Activated CD8-positive, alpha-beta memory T cell treated with anti-CD3 and anti-CD28 coated beads, Interleukin-2, amount 10 ng/mL, durations not matched to agents 7 days and 5 days (primary cell): ENCODE measurements around the gene SPSB4. TPM values are rescaled to one million over a fixed set of nuclear protein-coding genes. Genes with fewer than 3 reads are reported as not detected.

ENCODE experiments used
- ATAC-seq: fragments of 150-1000 bp; cut with Tn5 transposase; one replicate; pipeline ENCODE4 v1.10.0; 2021; ENCODE audit warnings: moderate library complexity
- CTCF ChIA-PET: fragments of 350-600 bp; sonication (Branson Sonifier 250); formaldehyde crosslinking; loops from one replicate; lab custom pipeline; 2021; ENCODE audit warnings: antibody characterized with exemption; lab: Charles Lee
- DNase-seq: peaks from one replicate; pipeline ENCODE4 v3.0.0-alpha.2; 2020
- H3K27ac Mint-ChIP-seq: one replicate; pipeline ENCODE4 v1.8.0; 2021; ENCODE audit warnings: mild to moderate bottlenecking, mixed read lengths
- H3K27me3 Mint-ChIP-seq: one replicate; pipeline ENCODE4 v1.8.0; 2021; ENCODE audit warnings: mixed read lengths
- H3K36me3 Mint-ChIP-seq: one replicate; pipeline ENCODE4 v1.8.0; 2021; ENCODE audit warnings: mild to moderate bottlenecking, mixed read lengths
- H3K4me1 Mint-ChIP-seq: one replicate; pipeline ENCODE4 v1.8.0; 2021; ENCODE audit warnings: mixed read lengths
- H3K4me3 Mint-ChIP-seq: one replicate; pipeline ENCODE4 v1.8.0; 2021; ENCODE audit warnings: mild to moderate bottlenecking, moderate library complexity, mixed read lengths
- H3K9me3 Mint-ChIP-seq: one replicate; pipeline ENCODE4 v1.8.0; 2022; ENCODE audit warnings: low read depth, mixed read lengths
- total RNA-seq, 2 experiments: library from RNA; stranded (reverse); gene quantifications; one replicate each; pipeline ENCODE4 v1.2.3, GENCODE V29; 2021

Gene SPSB4
- total RNA-seq, 2 experiments from 2014 or later, result 0.28 TPM; not detected in 1

GRCh38 chr3:141030296-141030695, 20.9 kb upstream of the SPSB4 start:
- CTCF ChIA-PET, result interaction anchor here (1.1 kb wide), 1 partner anchor 162 kb away, joined by 4 read pairs; no protein-coding TSS in a partner anchor
- Mint-ChIP-seq H3K27ac (no peak overlapping the region), H3K27me3 (peaks cover 32% of the 10 kb centered on the region), H3K4me1 (no peaks in the 10 kb centered on the region), H3K9me3 (no peaks in the 10 kb centered on the region), H3K36me3 (no peaks in the 10 kb centered on the region), H3K4me3 (no peak overlapping the region)
- no peak for DNase-seq
- ATAC-seq, result no peak

- H3K4me1 Mint-ChIP-seq, result no peaks in the 10 kb centered on the region
- ATAC-seq (no peak), DNase-seq (no peak)
- H3K9me3 Mint-ChIP-seq, result no peaks in the 10 kb centered on the region
- no peak overlapping the region for H3K4me3 Mint-ChIP-seq
- H3K36me3 Mint-ChIP-seq, result no peaks in the 10 kb centered on the region
- H3K27ac Mint-ChIP-seq, result no peak overlapping the region
- CTCF ChIA-PET, result interaction anchor here (1.7 kb wide), 1 partner anchor 39 kb away, joined by 4 read pairs; no protein-coding TSS in a partner anchor
- peaks cover 38% of the 10 kb centered on the region for H3K27me3 Mint-ChIP-seq
These were observed 11.6 kb upstream of the SPSB4 start for GRCh38 chr3:141039589-141039988.

- Mint-ChIP-seq H3K36me3 (no peaks in the 10 kb centered on the region), H3K27me3 (peaks cover 46% of the 10 kb centered on the region), H3K4me3 (no peak overlapping the region), H3K27ac (no peak overlapping the region), H3K4me1 (no peaks in the 10 kb centered on the region), H3K9me3 (no peaks in the 10 kb centered on the region)
- no peak for ATAC-seq
- no peak for DNase-seq
- CTCF ChIA-PET, result interaction anchor here (0.9 to 1.5 kb wide), 2 partner anchors 34 to 61 kb away, joined by 3 to 5 read pairs; no protein-coding TSS in a partner anchor
These were observed 6.2 kb upstream of the SPSB4 start for GRCh38 chr3:141044695-141045641.

- H3K4me3 Mint-ChIP-seq, result no peak overlapping the region
- CTCF ChIA-PET, result interaction anchor here (0.9 kb wide), 1 partner anchor 60 kb away, joined by 3 read pairs; no protein-coding TSS in a partner anchor
- H3K27me3 Mint-ChIP-seq, result peaks cover 54% of the 10 kb centered on the region
- no peaks in the 10 kb centered on the region for H3K9me3 Mint-ChIP-seq
- ATAC-seq (no peak), DNase-seq (no peak)
- no peak overlapping the region for H3K27ac Mint-ChIP-seq
- H3K36me3 Mint-ChIP-seq, result no peaks in the 10 kb centered on the region
- H3K4me1 Mint-ChIP-seq, result peaks cover 5% of the 10 kb centered on the region
These were observed 5.3 kb upstream of the SPSB4 start for GRCh38 chr3:141045849-141046248.

- Mint-ChIP-seq H3K9me3 (no peaks in the 10 kb centered on the region), H3K36me3 (no peaks in the 10 kb centered on the region), H3K27ac (no peak overlapping the region), H3K4me1 (peaks cover 7% of the 10 kb centered on the region), H3K27me3 (peaks cover 59% of the 10 kb centered on the region), H3K4me3 (no peak overlapping the region)
- ATAC-seq (no peak), DNase-seq (no peak)
- CTCF ChIA-PET, result no interaction called here
These were observed 4.0 kb upstream of the SPSB4 start for GRCh38 chr3:141047168-141047567.

GRCh38 chr3:141049681-141050080, 1.5 kb upstream of the SPSB4 start:
- Mint-ChIP-seq H3K36me3 (no peaks in the 10 kb centered on the region), H3K9me3 (no peaks in the 10 kb centered on the region), H3K4me1 (peaks cover 12% of the 10 kb centered on the region), H3K4me3 (no peak overlapping the region), H3K27ac (no peak overlapping the region), H3K27me3 (peaks cover 76% of the 10 kb centered on the region)
- CTCF ChIA-PET, result no interaction called here
- DNase-seq (no peak), ATAC-seq (peak; percentile 46)

GRCh38 chr3:141051443-141052200, 475 bp downstream of the SPSB4 start:
- H3K27ac Mint-ChIP-seq, result no peak overlapping the region
- no peak for DNase-seq
- H3K9me3 Mint-ChIP-seq, result no peaks in the 10 kb centered on the region
- H3K36me3 Mint-ChIP-seq, result no peaks in the 10 kb centered on the region
- CTCF ChIA-PET, result interaction anchor here (0.8 to 1.3 kb wide), 4 partner anchors 12 to 142 kb away, joined by 3 to 4 read pairs (median 3); no protein-coding TSS in a partner anchor
- peaks cover 12% of the 10 kb centered on the region for H3K4me1 Mint-ChIP-seq
- H3K27me3 Mint-ChIP-seq, result peaks cover 76% of the 10 kb centered on the region
- peak; percentile 8 for ATAC-seq
- no peak overlapping the region for H3K4me3 Mint-ChIP-seq

- no peaks in the 10 kb centered on the region for H3K9me3 Mint-ChIP-seq
- CTCF ChIA-PET, result no interaction called here
- ATAC-seq (no peak), DNase-seq (no peak)
- peak overlapping the region; percentile 3 for H3K4me3 Mint-ChIP-seq
- H3K4me1 Mint-ChIP-seq, result peaks cover 12% of the 10 kb centered on the region
- H3K27ac Mint-ChIP-seq, result no peak overlapping the region
- H3K27me3 Mint-ChIP-seq, result peaks cover 68% of the 10 kb centered on the region
- no peaks in the 10 kb centered on the region for H3K36me3 Mint-ChIP-seq
These were observed 1.3 kb downstream of the SPSB4 start for GRCh38 chr3:141052201-141053069.

GRCh38 chr3:141055136-141055535, 4.0 kb downstream of the SPSB4 start:
- no peak overlapping the region for H3K4me3 Mint-ChIP-seq
- no peak for DNase-seq
- H3K27me3 Mint-ChIP-seq, result peaks cover 43% of the 10 kb centered on the region
- ATAC-seq, result no peak
- H3K4me1 Mint-ChIP-seq, result peaks cover 12% of the 10 kb centered on the region
- no peaks in the 10 kb centered on the region for H3K36me3 Mint-ChIP-seq
- H3K27ac Mint-ChIP-seq, result no peak overlapping the region
- CTCF ChIA-PET, result no interaction called here
- no peaks in the 10 kb centered on the region for H3K9me3 Mint-ChIP-seq

- H3K9me3 Mint-ChIP-seq, result no peaks in the 10 kb centered on the region
- H3K27ac Mint-ChIP-seq, result no peak overlapping the region
- CTCF ChIA-PET, result interaction anchor here (1.7 kb wide), 1 partner anchor 44 kb away, joined by 6 read pairs; no protein-coding TSS in a partner anchor
- DNase-seq (no peak), ATAC-seq (no peak)
- H3K36me3 Mint-ChIP-seq, result no peaks in the 10 kb centered on the region
- H3K4me3 Mint-ChIP-seq, result no peak overlapping the region
- peaks cover 7% of the 10 kb centered on the region for H3K4me1 Mint-ChIP-seq
- peaks cover 36% of the 10 kb centered on the region for H3K27me3 Mint-ChIP-seq
These were observed 4.6 kb downstream of the SPSB4 start for GRCh38 chr3:141055536-141056445.

- peaks cover 35% of the 10 kb centered on the region for H3K27me3 Mint-ChIP-seq
- H3K36me3 Mint-ChIP-seq, result no peaks in the 10 kb centered on the region
- H3K4me1 Mint-ChIP-seq, result peaks cover 6% of the 10 kb centered on the region
- DNase-seq (no peak), ATAC-seq (no peak)
- H3K27ac Mint-ChIP-seq, result no peak overlapping the region
- H3K4me3 Mint-ChIP-seq, result no peak overlapping the region
- CTCF ChIA-PET, result interaction anchor here (1.7 kb wide), 1 partner anchor 45 kb away, joined by 6 read pairs; no protein-coding TSS in a partner anchor
- H3K9me3 Mint-ChIP-seq, result no peaks in the 10 kb centered on the region
These were observed 5.6 kb downstream of the SPSB4 start for GRCh38 chr3:141056751-141057171.

GRCh38 chr3:141057436-141057835, 6.3 kb downstream of the SPSB4 start:
- no peak for ATAC-seq
- CTCF ChIA-PET, result interaction anchor here (1.7 kb wide), 1 partner anchor 46 kb away, joined by 6 read pairs; no protein-coding TSS in a partner anchor
- no peak overlapping the region for H3K4me3 Mint-ChIP-seq

More at GRCh38 chr3:141057436-141057835, 6.3 kb downstream of the SPSB4 start:
- no peaks in the 10 kb centered on the region for H3K36me3 Mint-ChIP-seq
- no peaks in the 10 kb centered on the region for H3K9me3 Mint-ChIP-seq
- peaks cover 2% of the 10 kb centered on the region for H3K4me1 Mint-ChIP-seq
- no peak for DNase-seq
- no peak overlapping the region for H3K27ac Mint-ChIP-seq
- peaks cover 29% of the 10 kb centered on the region for H3K27me3 Mint-ChIP-seq
